ENCODE results near the gene ARTN.

The ARTN gene

GRCh38 chr1:43900386-43900785 lies 33.2 kb upstream of the ARTN start:
- TF ChIP-seq CTCF (IDR thresholded peaks at IDR 0.05; ENCODE audit: low read depth, low read length), result no peak
- no peak for DNase-seq (ENCODE audit: low read depth, low spot score)
- in situ Hi-C loops (cut with HindIII; ENCODE audit: low sequenced_read_pairs), result no loop called here
- no peak overlapping the region for H3K4me3 ChIP-seq (ENCODE audit: low read depth, low read length)

- H3K4me3 ChIP-seq (ENCODE audit: low read depth, low read length), result no peak overlapping the region
- no peak for TF ChIP-seq CTCF (IDR thresholded peaks at IDR 0.05; ENCODE audit: low read depth, low read length)
- DNase-seq (ENCODE audit: low read depth, low spot score), result no peak
- in situ Hi-C loops (cut with HindIII; ENCODE audit: low sequenced_read_pairs), result no loop called here
Observed at GRCh38 chr1:43901196-43901961, 32.2 kb upstream of the ARTN start.

- in situ Hi-C loops (cut with HindIII; ENCODE audit: low sequenced_read_pairs), result no loop called here
- DNase-seq (ENCODE audit: low read depth, low spot score), result no peak
- no peak overlapping the region for H3K4me3 ChIP-seq (ENCODE audit: low read depth, low read length)
- no peak for TF ChIP-seq CTCF (IDR thresholded peaks at IDR 0.05; ENCODE audit: low read depth, low read length)
Observed at GRCh38 chr1:43902058-43902831, 31.4 kb upstream of the ARTN start.

GRCh38 chr1:43904660-43905551 lies 28.7 kb upstream of the ARTN start:
- no peak for TF ChIP-seq CTCF (IDR thresholded peaks at IDR 0.05; ENCODE audit: low read depth, low read length)
- in situ Hi-C loops (cut with HindIII; ENCODE audit: low sequenced_read_pairs), result no loop called here

GRCh38 chr1:43908226-43908625 lies 25.4 kb upstream of the ARTN start:
- no peak overlapping the region for H3K4me3 ChIP-seq (ENCODE audit: low read depth, low read length)
- no peak for DNase-seq (ENCODE audit: low read depth, low spot score)
- TF ChIP-seq CTCF (IDR thresholded peaks at IDR 0.05; ENCODE audit: low read depth, low read length), result no peak
- in situ Hi-C loops (cut with HindIII; ENCODE audit: low sequenced_read_pairs), result no loop called here

More at GRCh38 chr1:43904660-43905551, 28.7 kb upstream of the ARTN start:
- no peak for DNase-seq (ENCODE audit: low read depth, low spot score)
- no peak overlapping the region for H3K4me3 ChIP-seq (ENCODE audit: low read depth, low read length)

- DNase-seq (ENCODE audit: low read depth, low spot score), result no peak
- peak; percentile 18 for TF ChIP-seq CTCF (IDR thresholded peaks at IDR 0.05; ENCODE audit: low read depth, low read length)
- in situ Hi-C loops (cut with HindIII; ENCODE audit: low sequenced_read_pairs), result no loop called here
Observed at GRCh38 chr1:43908858-43909257, 24.7 kb upstream of the ARTN start.

More at GRCh38 chr1:43908858-43909257, 24.7 kb upstream of the ARTN start:
- H3K4me3 ChIP-seq (ENCODE audit: low read depth, low read length), result no peak overlapping the region

Measured in astrocyte of the spinal cord (primary cell).